Adrenal gland (tissue), 12 donors: ENCODE measurements around the gene PHLDB3. TPM values are rescaled to one million over a fixed set of nuclear protein-coding genes. Genes with fewer than 3 reads are reported as not detected.

Experiments
- DNase-seq, 7 donors: peaks; one replicate each; pipeline ENCODE4 v3.0.0-alpha.2; 2019 to 2020
- H3K27ac ChIP-seq, 5 donors: fragments of 200-600 bp; sonication (generic) in 4 of 5; 1 replicate in 3 of 5; 2 replicates in 2 of 5; pipeline versions ENCODE4 v1.5.1 to v1.8.0; 2016 to 2020; ENCODE audit warnings: mild to moderate bottlenecking in 1 of 5
- H3K27me3 ChIP-seq: fragments of 200-600 bp; 2 replicates; pipeline ENCODE4 v1.8.0; 2021
- H3K36me3 ChIP-seq, 2 donors: fragments of 200-600 bp; replicated peaks in 1 of 2; 1 replicate in 1 of 2; 2 replicates in 1 of 2; pipeline versions ENCODE4 v1.5.1 to v1.8.0; 2018 to 2022
- H3K4me1 ChIP-seq, 2 donors: fragments of 200-600 bp; replicated peaks in 1 of 2; 1 replicate in 1 of 2; 2 replicates in 1 of 2; pipeline versions ENCODE4 v1.5.1 to v1.8.0; 2018 to 2021
- H3K4me3 ChIP-seq, 4 donors: fragments of 200-600 bp; sonication (generic) in 3 of 4; one replicate each; pipeline ENCODE4 v1.5.1; 2016 to 2018
- H3K9me3 ChIP-seq, 3 donors: fragments of 200-600 bp; sonication (generic) in 1 of 3; replicated peaks in 1 of 3; 1 replicate in 2 of 3; 2 replicates in 1 of 3; pipeline versions ENCODE4 v1.5.1 to v1.8.0; 2016 to 2021
- CTCF ChIP-seq, 6 experiments: fragments of 450-650 bp in 4 of 6; fragments of 200-600 bp in 2 of 6; sonication (generic) in 1 of 6; IDR thresholded peaks; 1 replicate in 5 of 6; 2 replicates in 1 of 6; pipeline versions ENCODE4 v1.5.1 to v1.8.0; 2016 to 2021; ENCODE audit warnings: antibody characterized with exemption in 6 of 6, mild to moderate bottlenecking in 2 of 6, moderate library complexity in 1 of 6
- POLR2A ChIP-seq, 2 donors: fragments of 450-650 bp; IDR thresholded peaks; one replicate each; pipeline ENCODE4 v1.6.1; 2017; ENCODE audit warnings: antibody characterized with exemption in 2 of 2, mild to moderate bottlenecking in 2 of 2, moderate library complexity in 1 of 2
- WGBS, 4 donors: extraction: QIAGEN DNeasy Blood & Tissue Kit in 2 of 4; methylation state at CpG; one replicate each; pipeline versions ENCODE4 v1.1.5 to v1.1.7; 2013 to 2017; 5-methylcytosine and 5-hydroxymethylcytosine counted together
- intact Hi-C, 2 donors: fragments of 100-400 bp; cut with DNase I; formaldehyde crosslinking; loops; one replicate each; pipeline versions ENCODE4 v1.14.1 to v1.15.0; 2022 to 2023
- polyA plus RNA-seq, 3 donors: library from polyadenylated mRNA; stranded (reverse); fragments of 200-250 nt in 2 of 3; fragments of 350-450 nt in 1 of 3; fragmentation: Illumina TruSeq in 1 of 3; extraction: RNeasy Lipid Tissue Mini Kit (QIAGEN cat#74804) in 1 of 3; gene quantifications; one replicate each; pipeline ENCODE4 v1.2.3, GENCODE V29; 2013 to 2014
- total RNA-seq, 9 donors: library from RNA; depleted of rRNA in 4 of 9; stranded (reverse); fragments of >200 nt in 4 of 9; fragments of 120-200 nt in 1 of 9; fragmentation: NEBNext Ultra II Directional in 1 of 9; extraction: Animal tissue kit (Norgen Biotek cat#: 25700) in 1 of 9; gene quantifications; one replicate each; pipeline versions ENCODE4 v1.1.0 to v1.2.4, GENCODE V29; 2013 to 2023
- donor health status: healthy with polysubstance abuse.
- donor health status: Bipolar disorder and iron deficiency.
- donor health status: DM: yes; HTN: yes; CAD: no.
- donor health status: DM: no; HTN: no; CAD: no.
- donor health status: DM: no; HTN: no; CAD: no.
- donor health status: DM: yes; HTN: yes; CAD: no.

The PHLDB3 gene
- total and polyA plus RNA-seq, 12 donors = 1.7 to 54.5 (median 19.5) TPM

- H3K36me3 ChIP-seq = no peaks in the 10 kb centered on the region
- intact Hi-C loops = no loop called here
- H3K9me3 ChIP-seq = no peaks in the 10 kb centered on the region
- no peak for TF ChIP-seq POLR2A (IDR thresholded peaks at IDR 0.05)
- no peak for TF ChIP-seq CTCF (IDR thresholded peaks at IDR 0.05)
- no peaks in the 10 kb centered on the region for H3K27me3 ChIP-seq
- no peak for DNase-seq
- 79 to 89% (median 88%) methylated on average over 6 of the region's 6 CpGs for WGBS, 4 donors
- no peak overlapping the region for H3K4me3 ChIP-seq
- H3K4me1 ChIP-seq = no peaks in the 10 kb centered on the region
- no peak overlapping the region for H3K27ac ChIP-seq
These were observed 22.8 kb downstream of the PHLDB3 start for GRCh38 chr19:43481701-43482100.

GRCh38 chr19:43480574-43480973 is 24.0 kb downstream of the PHLDB3 start:
- TF ChIP-seq POLR2A (IDR thresholded peaks at IDR 0.05) (no peak), CTCF (IDR thresholded peaks at IDR 0.05) (no peak)
- H3K27me3 ChIP-seq = no peaks in the 10 kb centered on the region
- no peaks in the 10 kb centered on the region for H3K9me3 ChIP-seq
- no peak for DNase-seq
- no peaks in the 10 kb centered on the region for H3K4me1 ChIP-seq
- no peak overlapping the region for H3K27ac ChIP-seq
- H3K4me3 ChIP-seq = no peak overlapping the region
- no peaks in the 10 kb centered on the region for H3K36me3 ChIP-seq
- intact Hi-C loops = no loop called here
- 94 to 97% (median 96%) methylated on average over 3 of the region's 3 CpGs for WGBS, 4 donors

GRCh38 chr19:43479961-43480561 is 24.5 kb downstream of the PHLDB3 start:
- Histone ChIP-seq H3K9me3 (no peaks in the 10 kb centered on the region), H3K36me3 (no peaks in the 10 kb centered on the region), H3K4me1 (peaks cover 0 to under 1% of the 10 kb centered on the region in 2 donors), H3K27me3 (no peaks in the 10 kb centered on the region), H3K4me3 (no peak overlapping the region), H3K27ac (no peak overlapping the region)
- WGBS, 4 donors = 93 to 99% (median 95%) methylated on average over 4 of the region's 4 CpGs
- intact Hi-C loops = no loop called here
- TF ChIP-seq POLR2A (IDR thresholded peaks at IDR 0.05) = no peak
- no peak for TF ChIP-seq CTCF (IDR thresholded peaks at IDR 0.05)
- DNase-seq = no peak

- Histone ChIP-seq H3K27me3 (no peaks in the 10 kb centered on the region), H3K4me1 (peaks cover 4 to 8% of the 10 kb centered on the region in 2 donors), H3K4me3 (no peak overlapping the region), H3K27ac (no peak overlapping the region), H3K36me3 (no peaks in the 10 kb centered on the region), H3K9me3 (no peaks in the 10 kb centered on the region)
- TF ChIP-seq CTCF (IDR thresholded peaks at IDR 0.05) = no peak
- TF ChIP-seq POLR2A (IDR thresholded peaks at IDR 0.05) = no peak
- intact Hi-C loops = no loop called here
- no peak for DNase-seq
- WGBS, 4 donors = 89 to 96% (median 95%) methylated on average over 5 to 15 of the region's 15 CpGs
These were observed 25.3 kb downstream of the PHLDB3 start for GRCh38 chr19:43479226-43479625.
